Measurements from ENCODE around the gene GP5.

DNA sequence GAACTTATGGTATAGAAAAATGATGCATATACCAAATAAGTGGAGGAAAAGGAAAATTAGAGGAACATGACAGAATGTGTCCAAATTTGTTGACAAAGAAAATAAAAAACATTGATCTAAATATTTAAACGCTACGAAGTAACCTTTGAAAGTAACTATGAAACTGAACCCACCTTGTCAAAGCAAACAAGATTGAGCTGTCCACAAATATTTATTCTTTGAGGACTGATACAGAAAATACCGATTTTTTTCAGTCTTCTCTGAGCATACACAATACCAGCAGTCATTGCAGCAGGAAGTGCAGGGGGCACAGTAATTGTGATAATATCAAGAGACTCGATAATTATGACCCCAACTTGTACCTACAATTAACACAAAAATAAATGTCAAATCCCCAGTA lies 47.7 kb upstream of the GP5 start:
- TF ChIP-seq, protein P1, sequence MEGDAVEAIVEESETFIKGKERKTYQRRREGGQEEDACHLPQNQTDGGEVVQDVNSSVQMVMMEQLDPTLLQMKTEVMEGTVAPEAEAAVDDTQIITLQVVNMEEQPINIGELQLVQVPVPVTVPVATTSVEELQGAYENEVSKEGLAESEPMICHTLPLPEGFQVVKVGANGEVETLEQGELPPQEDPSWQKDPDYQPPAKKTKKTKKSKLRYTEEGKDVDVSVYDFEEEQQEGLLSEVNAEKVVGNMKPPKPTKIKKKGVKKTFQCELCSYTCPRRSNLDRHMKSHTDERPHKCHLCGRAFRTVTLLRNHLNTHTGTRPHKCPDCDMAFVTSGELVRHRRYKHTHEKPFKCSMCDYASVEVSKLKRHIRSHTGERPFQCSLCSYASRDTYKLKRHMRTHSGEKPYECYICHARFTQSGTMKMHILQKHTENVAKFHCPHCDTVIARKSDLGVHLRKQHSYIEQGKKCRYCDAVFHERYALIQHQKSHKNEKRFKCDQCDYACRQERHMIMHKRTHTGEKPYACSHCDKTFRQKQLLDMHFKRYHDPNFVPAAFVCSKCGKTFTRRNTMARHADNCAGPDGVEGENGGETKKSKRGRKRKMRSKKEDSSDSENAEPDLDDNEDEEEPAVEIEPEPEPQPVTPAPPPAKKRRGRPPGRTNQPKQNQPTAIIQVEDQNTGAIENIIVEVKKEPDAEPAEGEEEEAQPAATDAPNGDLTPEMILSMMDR (IDR thresholded peaks at IDR 0.05; ENCODE audit: low read depth, low read length), result no peak
- TF ChIP-seq EZH2phosphoT487 (IDR thresholded peaks at IDR 0.05; ENCODE audit: low read depth), result no peak
